ENCODE results near the gene MARCHF2. TPM values are rescaled to one million over a fixed set of nuclear protein-coding genes. Genes with fewer than 3 reads are reported as not detected.

Gene MARCHF2
- polyA plus RNA-seq, 1 donor from 2014 or later, result 67.9 TPM

GRCh38 chr19:8413629-8413995 is 507 bp downstream of the MARCHF2 start:
- Histone ChIP-seq H3K9me2 (ENCODE audit: insufficient read depth, low read length) (no peaks in the 10 kb centered on the region), H3K9me3 (ENCODE audit: low read length) (no peaks in the 10 kb centered on the region), H3K27me3 (ENCODE audit: insufficient read depth, low read depth, low read length) (no peaks in the 10 kb centered on the region), H3K36me3 (ENCODE audit: insufficient read depth, low read length) (no peaks in the 10 kb centered on the region), H2AFZ (ENCODE audit: low read depth, low read length) (peak overlapping the region; percentile 85), H3K4me2 (ENCODE audit: low read length) (peak overlapping the region; percentile 82), H3K27ac (ENCODE audit: low read length) (no peak overlapping the region), H3K79me2 (replicated peaks; ENCODE audit: insufficient read depth, low read length) (no peaks in the 10 kb centered on the region), H3F3A (ENCODE audit: insufficient read depth, low read length, poor library complexity, severe bottlenecking) (no peaks in the 10 kb centered on the region), H3K4me3 (ENCODE audit: low read length) (peak overlapping the region; percentile 85), H3K9ac (ENCODE audit: low read length) (peak overlapping the region; percentile 70), H4K20me1 (ENCODE audit: insufficient read depth) (no peaks in the 10 kb centered on the region)
- no peak for TF ChIP-seq MXI1 (conservative IDR thresholded peaks at IDR 0.05; ENCODE audit: poor library complexity, severe bottlenecking)
- TF ChIP-seq REST (IDR thresholded peaks at IDR 0.05; ENCODE audit: borderline replicate concordance), result no peak
- TF ChIP-seq CTCF (IDR thresholded peaks at IDR 0.05; ENCODE audit: poor library complexity, severe bottlenecking), result no peak
- TF ChIP-seq EZH2 (IDR thresholded peaks at IDR 0.05; ENCODE audit: borderline replicate concordance, insufficient read depth, low read length, poor library complexity, severe bottlenecking), result no peak
- TF ChIP-seq SMC3 (conservative IDR thresholded peaks at IDR 0.05; ENCODE audit: poor library complexity), result no peak
- no peak for TF ChIP-seq POLR2AphosphoS5 (IDR thresholded peaks at IDR 0.05)
- no peak for TF ChIP-seq TAF1 (IDR thresholded peaks at IDR 0.05; ENCODE audit: low read depth)
- TF ChIP-seq RAD21 (conservative IDR thresholded peaks at IDR 0.05), result no peak
- TF ChIP-seq EP300 (conservative IDR thresholded peaks at IDR 0.05; ENCODE audit: poor library complexity, severe bottlenecking), result no peak

GRCh38 chr19:8416796-8417195 is 3.7 kb downstream of the MARCHF2 start:
- Histone ChIP-seq H3K27ac (ENCODE audit: low read length) (no peak overlapping the region), H3K9ac (ENCODE audit: low read length) (no peak overlapping the region), H3K4me2 (ENCODE audit: low read length) (no peak overlapping the region), H4K20me1 (ENCODE audit: insufficient read depth) (no peaks in the 10 kb centered on the region), H3K27me3 (ENCODE audit: insufficient read depth, low read depth, low read length) (no peaks in the 10 kb centered on the region), H2AFZ (ENCODE audit: low read depth, low read length) (no peak overlapping the region), H3F3A (ENCODE audit: insufficient read depth, low read length, poor library complexity, severe bottlenecking) (no peaks in the 10 kb centered on the region), H3K9me3 (ENCODE audit: low read length) (no peaks in the 10 kb centered on the region), H3K9me2 (ENCODE audit: insufficient read depth, low read length) (no peaks in the 10 kb centered on the region), H3K4me3 (ENCODE audit: low read length) (no peak overlapping the region), H3K36me3 (ENCODE audit: insufficient read depth, low read length) (no peaks in the 10 kb centered on the region), H3K79me2 (replicated peaks; ENCODE audit: insufficient read depth, low read length) (no peaks in the 10 kb centered on the region)
- TF ChIP-seq REST (IDR thresholded peaks at IDR 0.05; ENCODE audit: borderline replicate concordance), result no peak
- no peak for TF ChIP-seq EP300 (conservative IDR thresholded peaks at IDR 0.05; ENCODE audit: poor library complexity, severe bottlenecking)
- no peak for TF ChIP-seq CTCF (IDR thresholded peaks at IDR 0.05; ENCODE audit: poor library complexity, severe bottlenecking)
- no peak for TF ChIP-seq RAD21 (conservative IDR thresholded peaks at IDR 0.05)
- no peak for TF ChIP-seq TAF1 (IDR thresholded peaks at IDR 0.05; ENCODE audit: low read depth)
- no peak for TF ChIP-seq EZH2 (IDR thresholded peaks at IDR 0.05; ENCODE audit: borderline replicate concordance, insufficient read depth, low read length, poor library complexity, severe bottlenecking)
- TF ChIP-seq SMC3 (conservative IDR thresholded peaks at IDR 0.05; ENCODE audit: poor library complexity), result no peak
- no peak for TF ChIP-seq POLR2AphosphoS5 (IDR thresholded peaks at IDR 0.05)
- no peak for TF ChIP-seq MXI1 (conservative IDR thresholded peaks at IDR 0.05; ENCODE audit: poor library complexity, severe bottlenecking)

All from neural cell (in vitro differentiated cells).